ENCODE data around the gene LRRC8A. TPM values are rescaled to one million over a fixed set of nuclear protein-coding genes. Genes with fewer than 3 reads are reported as not detected.

The LRRC8A gene
- total and polyA plus RNA-seq, 2 of the 8 experiments (the other 6 are each of a cell fraction or from before 2014, with no cell fraction given), result 103 to 111 TPM

DNA sequence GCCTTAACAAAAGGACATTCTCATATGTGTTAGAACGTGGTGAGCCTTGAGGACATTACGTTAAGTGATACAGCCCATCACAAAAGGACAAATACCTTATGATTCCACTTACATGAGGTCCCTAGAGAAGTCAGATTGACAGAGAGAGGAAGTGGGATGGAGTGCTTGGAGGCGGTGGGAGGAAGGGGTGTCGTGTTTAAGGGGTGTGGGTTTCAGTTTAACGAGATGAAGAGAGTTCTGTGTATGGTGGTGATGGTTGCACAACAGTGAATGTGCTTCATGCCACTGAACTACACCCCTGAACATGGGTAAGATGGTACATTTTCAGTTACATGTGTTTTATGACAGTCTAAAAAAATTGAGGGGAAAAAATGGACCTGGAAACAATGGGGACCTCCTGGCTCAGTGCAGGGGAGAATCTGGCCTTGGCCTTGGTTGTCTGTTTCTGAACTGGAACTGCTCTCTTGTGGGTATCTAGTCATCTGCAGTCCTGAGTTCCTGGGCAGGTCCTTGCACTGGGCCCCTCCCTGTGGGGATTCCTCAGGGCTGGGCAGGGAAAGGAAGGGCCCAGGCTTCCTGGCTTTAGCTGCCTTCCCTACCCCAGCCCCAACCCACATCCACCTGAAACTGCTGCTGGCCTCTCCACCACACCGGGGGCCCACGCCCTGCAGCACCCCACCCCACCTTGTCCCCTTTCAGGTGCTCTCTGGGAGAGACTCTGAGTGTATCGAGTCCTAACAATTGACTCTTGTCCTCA is 17.8 kb downstream of the LRRC8A start:
- FAIRE-seq (no peak), DNase-seq (ENCODE audit: low read depth in 1 of 2, low spot score in 2 of 2) (no peak)
- peaks cover 0 to 15% (median 5%) of the 10 kb centered on the region in 4 experiments; a peak in 6 of 7 replicates for H3K4me1 ChIP-seq (replicated peaks in 1 of 4; ENCODE audit: control insufficient read depth in 3 of 4, insufficient read depth in 4 of 4, low read length in 3 of 4)
- 97% methylated on average over 8 of the region's 8 CpGs; no CpG with 5 or more reads in 1 of the 2 experiments for WGBS, 2 experiments (ENCODE audit: extremely low coverage in 1 of 2, insufficient coverage in 1 of 2, insufficient read length in 1 of 2, insufficient replicate concordance in 2 of 2, low coverage in 1 of 2, low lambda C conversion rate in 2 of 2, missing lambda C conversion rate in 1 of 2)
- no peak overlapping the region for H3K4me3 ChIP-seq (ENCODE audit: extremely low read depth in 1 of 4, insufficient read depth in 2 of 4, low read depth in 3 of 4, low read length in 4 of 4)
- H3K36me3 ChIP-seq (ENCODE audit: control insufficient read depth in 2 of 4, insufficient read depth in 4 of 4, low read length in 3 of 4), result peaks cover 0 to 13% (median 2%) of the 10 kb centered on the region in 4 experiments; a peak in 4 of 8 replicates
- H3K14ac ChIP-seq (ENCODE audit: insufficient read length), result no peak overlapping the region
- no peak overlapping the region for H4K5ac ChIP-seq (ENCODE audit: insufficient read length, low read depth, low read length)
- H3K4ac ChIP-seq (replicated peaks; ENCODE audit: insufficient read length, low read depth, low read length), result no peak overlapping the region
- no peak overlapping the region for H3K56ac ChIP-seq (replicated peaks; ENCODE audit: insufficient read length, low read depth, low read length)
- no peak overlapping the region for H2AFZ ChIP-seq (ENCODE audit: low read length)
- H3K23me2 ChIP-seq (ENCODE audit: low read depth, low read length), result no peaks in the 10 kb centered on the region
- H2BK5ac ChIP-seq (ENCODE audit: low read depth, low read length), result no peak overlapping the region
- H4K8ac ChIP-seq (ENCODE audit: extremely low read depth, insufficient read depth, low read length), result no peak overlapping the region
- H3K79me2 ChIP-seq (ENCODE audit: control insufficient read depth in 1 of 2, insufficient read depth in 2 of 2, low read length in 2 of 2), result peaks cover 3 to 73% of the 10 kb centered on the region in 2 experiments; a peak in 3 of 4 replicates
- ChIA-PET POLR2A (ENCODE audit: partially characterized antibody) (interaction anchor here (0.6 to 1.5 kb wide), 4 partner anchors 8 to 17 kb away, joined by 3 to 4 read pairs (median 4); partner anchors contain the start of gene LRRC8A), CTCF (ENCODE audit: partially characterized antibody) (interaction anchor here (1.1 to 1.3 kb wide), 2 partner anchors 12 to 28 kb away, joined by 3 to 4 read pairs; no protein-coding TSS in a partner anchor)
- H3K9ac ChIP-seq (replicated peaks in 1 of 4; ENCODE audit: extremely low read depth in 1 of 4, low read depth in 3 of 4, low read length in 3 of 4), result no peak overlapping the region; a peak in 1 of 7 replicates
- H2BK20ac ChIP-seq (ENCODE audit: low read length), result no peak overlapping the region
- no peak overlapping the region for H2BK12ac ChIP-seq (ENCODE audit: low read depth, low read length)
- no peak overlapping the region for H2BK15ac ChIP-seq (ENCODE audit: low read length)
- no peak overlapping the region for H3K27ac ChIP-seq (ENCODE audit: low read depth, low read length)
- H2AK5ac ChIP-seq (ENCODE audit: low read depth, low read length), result no peak overlapping the region
- H3K23ac ChIP-seq (ENCODE audit: insufficient read length), result no peak overlapping the region
- H3K4me2 ChIP-seq (ENCODE audit: insufficient read depth in 1 of 2, low read depth in 2 of 2, low read length in 2 of 2), result no peak overlapping the region
- no peak overlapping the region for H3K18ac ChIP-seq (ENCODE audit: extremely low read depth, low read length)
- no peaks in the 10 kb centered on the region for H3K9me3 ChIP-seq (ENCODE audit: insufficient read depth in 2 of 2, low read depth in 1 of 2, low read length in 1 of 2)
- H4K20me1 ChIP-seq (replicated peaks in 1 of 2; ENCODE audit: control insufficient read depth in 1 of 2, insufficient read depth in 2 of 2, low read length in 2 of 2), result peaks cover 7 to 17% of the 10 kb centered on the region in 2 experiments
- no peaks in the 10 kb centered on the region for H3K27me3 ChIP-seq (replicated peaks in 1 of 4; ENCODE audit: control insufficient read depth in 3 of 4, extremely low read depth in 1 of 4, insufficient read depth in 3 of 4, low read length in 3 of 4)
- H2BK120ac ChIP-seq (replicated peaks; ENCODE audit: low read depth, low read length), result no peak overlapping the region
- peaks cover 13% of the 10 kb centered on the region for H3K79me1 ChIP-seq (ENCODE audit: low read depth, low read length)
- no peak overlapping the region for H4K91ac ChIP-seq (replicated peaks; ENCODE audit: insufficient read length, low read length)
- no peak for TF ChIP-seq RNF2 (IDR thresholded peaks at IDR 0.05; ENCODE audit: borderline replicate concordance, low read depth, low read length, missing control alignments, poor library complexity, severe bottlenecking)
- TF ChIP-seq NRF1 (IDR thresholded peaks at IDR 0.05; ENCODE audit: low read depth, low read length), result no peak
- no peak for TF ChIP-seq SUZ12 (IDR thresholded peaks at IDR 0.05; ENCODE audit: low read length)
- no peak for TF ChIP-seq SIRT6 (IDR thresholded peaks at IDR 0.05; ENCODE audit: low read length)
- TF ChIP-seq, protein P1, sequence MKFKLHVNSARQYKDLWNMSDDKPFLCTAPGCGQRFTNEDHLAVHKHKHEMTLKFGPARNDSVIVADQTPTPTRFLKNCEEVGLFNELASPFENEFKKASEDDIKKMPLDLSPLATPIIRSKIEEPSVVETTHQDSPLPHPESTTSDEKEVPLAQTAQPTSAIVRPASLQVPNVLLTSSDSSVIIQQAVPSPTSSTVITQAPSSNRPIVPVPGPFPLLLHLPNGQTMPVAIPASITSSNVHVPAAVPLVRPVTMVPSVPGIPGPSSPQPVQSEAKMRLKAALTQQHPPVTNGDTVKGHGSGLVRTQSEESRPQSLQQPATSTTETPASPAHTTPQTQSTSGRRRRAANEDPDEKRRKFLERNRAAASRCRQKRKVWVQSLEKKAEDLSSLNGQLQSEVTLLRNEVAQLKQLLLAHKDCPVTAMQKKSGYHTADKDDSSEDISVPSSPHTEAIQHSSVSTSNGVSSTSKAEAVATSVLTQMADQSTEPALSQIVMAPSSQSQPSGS (IDR thresholded peaks at IDR 0.05; ENCODE audit: low read length), result no peak
- TF ChIP-seq SAP30 (IDR thresholded peaks at IDR 0.05; ENCODE audit: insufficient read depth, insufficient replicate concordance, low read length), result no peak
- TF ChIP-seq SIN3A (conservative IDR thresholded peaks at IDR 0.05 in 1 of 2, IDR thresholded peaks at IDR 0.05 in 1 of 2; ENCODE audit: low read depth in 1 of 2, low read length in 2 of 2), result no peak
- TF ChIP-seq ZNF274 (IDR thresholded peaks at IDR 0.05; ENCODE audit: borderline replicate concordance, extremely low read depth, low read length), result no peak
- TF ChIP-seq YY1 (IDR thresholded peaks at IDR 0.05; ENCODE audit: low read depth, low read length), result no peak
